GM12872 (cell line): ENCODE measurements around the gene HOXC12.

Experiments
- TF ChIP-seq, protein P1 (sequence below): IDR thresholded peaks from 3 replicates; pipeline ENCODE4 v1.5.1; 2011; ENCODE audit warnings: low read depth, mild to moderate bottlenecking, low read length, moderate library complexity; ENCODE audit not compliant: insufficient read depth

Gene HOXC12

DNA sequence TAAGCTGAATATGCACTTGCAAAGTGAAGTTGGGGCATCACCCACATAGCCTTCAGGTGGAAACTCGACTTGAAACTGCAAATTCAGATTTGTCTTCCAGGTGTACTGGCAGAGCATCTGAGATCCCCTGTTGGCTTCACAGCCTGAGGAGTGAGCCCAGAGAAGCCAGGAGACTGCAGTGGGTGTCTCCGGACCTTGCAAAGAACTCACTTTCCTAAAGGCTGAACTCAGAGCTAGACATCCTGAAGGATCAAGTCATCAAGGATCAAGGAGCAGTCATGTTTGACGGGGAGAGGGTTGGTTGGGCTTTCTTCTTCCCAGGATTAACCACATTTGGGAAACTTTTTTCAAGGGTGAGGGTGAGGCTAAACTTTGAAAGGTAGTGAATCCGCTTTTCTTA lies 25.2 kb upstream of the HOXC12 start:
- TF ChIP-seq, protein P1, sequence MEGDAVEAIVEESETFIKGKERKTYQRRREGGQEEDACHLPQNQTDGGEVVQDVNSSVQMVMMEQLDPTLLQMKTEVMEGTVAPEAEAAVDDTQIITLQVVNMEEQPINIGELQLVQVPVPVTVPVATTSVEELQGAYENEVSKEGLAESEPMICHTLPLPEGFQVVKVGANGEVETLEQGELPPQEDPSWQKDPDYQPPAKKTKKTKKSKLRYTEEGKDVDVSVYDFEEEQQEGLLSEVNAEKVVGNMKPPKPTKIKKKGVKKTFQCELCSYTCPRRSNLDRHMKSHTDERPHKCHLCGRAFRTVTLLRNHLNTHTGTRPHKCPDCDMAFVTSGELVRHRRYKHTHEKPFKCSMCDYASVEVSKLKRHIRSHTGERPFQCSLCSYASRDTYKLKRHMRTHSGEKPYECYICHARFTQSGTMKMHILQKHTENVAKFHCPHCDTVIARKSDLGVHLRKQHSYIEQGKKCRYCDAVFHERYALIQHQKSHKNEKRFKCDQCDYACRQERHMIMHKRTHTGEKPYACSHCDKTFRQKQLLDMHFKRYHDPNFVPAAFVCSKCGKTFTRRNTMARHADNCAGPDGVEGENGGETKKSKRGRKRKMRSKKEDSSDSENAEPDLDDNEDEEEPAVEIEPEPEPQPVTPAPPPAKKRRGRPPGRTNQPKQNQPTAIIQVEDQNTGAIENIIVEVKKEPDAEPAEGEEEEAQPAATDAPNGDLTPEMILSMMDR, result no peak

DNA sequence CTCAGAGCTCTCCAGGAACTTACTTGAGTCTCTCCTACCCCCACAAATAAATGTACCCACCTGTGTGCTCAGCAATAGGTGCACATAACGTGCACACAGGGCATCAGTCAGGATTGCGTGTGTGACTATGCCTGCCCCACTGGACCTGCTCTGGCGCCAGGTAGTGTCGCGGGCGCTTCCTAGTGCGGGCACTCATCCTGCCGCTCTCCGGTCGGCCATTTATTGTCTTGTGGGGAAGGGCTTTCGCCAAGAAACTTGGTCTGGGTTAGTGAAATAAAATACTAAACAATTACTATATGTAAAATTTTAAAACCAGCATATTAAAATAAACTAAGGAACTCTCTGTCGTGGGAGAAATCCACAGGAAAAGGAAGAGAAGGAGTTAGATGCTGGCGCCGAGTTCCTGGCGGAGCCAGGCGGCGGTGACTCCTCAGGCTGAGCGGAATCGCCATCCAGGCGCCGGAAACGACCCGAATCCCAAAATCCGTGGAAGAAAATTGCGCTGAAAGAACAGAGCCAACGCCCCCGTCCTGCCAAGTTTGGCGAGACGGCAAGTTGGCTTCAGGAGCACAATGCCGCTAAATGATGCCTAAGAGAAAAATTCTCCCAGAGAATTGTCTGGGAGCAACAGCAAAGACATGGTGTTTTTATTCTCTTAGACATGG lies 24.0 kb upstream of the HOXC12 start:
- TF ChIP-seq, protein P1, result no peak

DNA sequence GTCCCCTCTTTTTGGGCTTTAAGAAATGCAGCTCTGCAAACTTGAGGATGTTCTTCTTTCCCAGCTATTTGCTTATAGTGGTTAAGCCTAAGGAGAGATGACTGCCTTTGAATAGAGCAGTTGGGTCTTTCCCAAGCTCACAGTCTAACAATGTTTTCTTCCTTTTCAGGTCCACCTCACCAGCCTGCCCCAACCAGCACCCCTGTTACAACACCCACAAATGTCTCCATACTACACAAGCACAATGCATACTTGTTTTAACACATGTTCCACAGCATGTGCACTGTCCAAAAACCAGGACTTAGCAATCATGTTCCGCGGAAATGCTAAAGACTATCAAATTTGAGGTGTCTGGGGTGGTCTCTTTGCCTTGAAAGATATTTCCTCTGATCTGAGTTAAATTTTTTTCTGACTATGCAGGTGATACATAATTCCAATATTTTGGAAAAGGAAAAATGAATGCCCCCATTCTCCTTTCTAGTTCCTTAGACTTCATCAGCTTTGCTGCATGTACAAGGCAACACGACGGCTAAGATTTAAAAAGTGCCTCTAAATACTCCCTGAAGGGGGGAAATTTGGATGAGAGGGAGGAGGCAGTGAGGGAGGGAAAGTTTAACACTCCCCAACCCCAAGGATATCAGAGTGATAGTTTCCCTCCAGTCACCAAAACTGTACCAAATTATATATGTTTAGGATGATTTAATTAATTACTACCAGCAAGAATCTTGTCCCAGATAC lies 22.7 kb upstream of the HOXC12 start:
- TF ChIP-seq, protein P1, result no peak

DNA sequence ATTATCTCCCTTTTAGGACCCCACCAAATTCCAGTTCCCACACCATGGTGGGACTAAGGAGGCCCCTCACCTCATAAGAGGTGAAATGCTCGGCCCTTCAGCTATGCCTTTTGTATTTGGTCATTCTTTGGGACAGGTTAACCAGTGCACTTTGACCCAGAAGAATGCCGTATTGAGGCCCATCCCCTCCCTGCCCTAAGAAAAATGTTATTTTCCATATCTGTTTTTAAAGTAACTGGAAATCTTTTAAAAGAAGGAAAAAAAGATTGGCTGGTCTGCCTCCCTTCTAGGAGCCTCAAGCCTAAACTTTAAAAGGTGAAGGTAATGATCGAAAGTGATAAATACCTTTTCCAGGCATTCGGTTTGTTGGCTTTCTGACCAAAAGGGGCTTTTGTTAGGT lies 21.8 kb upstream of the HOXC12 start:
- TF ChIP-seq, protein P1, result no peak

DNA sequence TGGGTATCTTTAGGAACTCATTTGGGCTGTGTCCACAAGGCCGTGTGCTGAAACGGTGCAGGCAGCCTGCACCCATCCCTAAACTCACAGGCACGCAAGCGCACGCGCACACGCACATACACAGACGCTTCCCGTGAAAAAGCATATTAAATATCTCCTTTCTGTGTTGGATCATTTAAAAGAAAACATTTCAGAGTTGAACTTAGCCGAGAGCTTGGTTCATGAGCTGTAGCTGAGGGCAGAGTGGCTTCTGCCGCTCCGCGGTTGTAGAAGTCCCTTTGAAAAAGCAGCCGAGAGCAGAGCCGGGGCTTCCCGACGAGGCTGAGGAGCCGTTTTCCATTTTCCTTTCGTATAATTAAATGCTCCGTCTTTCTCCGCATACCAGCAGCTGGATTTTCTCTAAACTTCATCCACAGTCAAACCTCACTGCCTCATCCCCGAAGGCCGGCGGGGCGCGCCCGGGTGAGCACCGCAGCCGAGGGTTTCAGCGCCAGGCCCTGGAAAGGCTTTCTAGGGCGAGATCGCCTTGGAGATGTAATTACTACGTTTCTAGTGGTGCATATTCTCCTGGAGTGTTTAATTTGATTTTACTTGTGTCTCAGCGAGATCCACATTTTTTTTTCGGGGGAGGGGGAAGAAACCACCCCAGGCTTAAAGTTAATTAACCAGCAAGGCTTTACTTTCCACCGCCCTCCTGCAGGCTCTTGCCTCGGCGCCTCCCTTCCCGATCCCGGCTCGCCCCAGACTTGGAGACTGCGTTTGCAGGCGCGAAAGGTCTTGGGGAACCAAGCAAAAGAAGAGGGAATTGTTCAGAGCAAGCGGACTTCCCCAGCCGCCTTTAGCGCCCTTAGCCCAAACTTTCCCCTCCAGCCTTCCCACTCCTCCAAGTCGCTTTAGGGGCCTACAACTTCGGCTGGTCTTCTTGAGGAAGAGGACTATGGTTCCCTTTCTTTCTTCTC lies 19.0 kb upstream of the HOXC12 start:
- TF ChIP-seq, protein P1, result no peak

DNA sequence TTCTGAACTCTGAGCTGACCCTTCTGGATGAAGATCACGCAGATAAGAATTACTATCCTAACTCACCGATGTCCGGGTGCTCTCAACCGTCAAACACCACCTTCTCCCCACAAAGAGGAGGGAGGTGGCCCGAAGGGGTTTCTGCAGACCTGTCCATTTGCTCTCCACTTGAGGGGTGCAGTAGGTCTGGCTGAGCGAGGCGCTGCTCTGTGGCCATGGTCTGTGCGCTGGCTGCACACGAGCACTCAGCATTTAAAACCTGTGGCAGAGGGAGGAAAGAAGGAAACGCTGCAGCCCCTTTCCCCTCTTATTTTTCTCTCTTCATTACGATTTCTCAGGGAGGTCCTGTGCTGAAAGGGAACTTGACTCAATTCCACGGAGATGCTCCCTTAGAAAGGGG lies 17.6 kb upstream of the HOXC12 start:
- TF ChIP-seq, protein P1, result no peak

DNA sequence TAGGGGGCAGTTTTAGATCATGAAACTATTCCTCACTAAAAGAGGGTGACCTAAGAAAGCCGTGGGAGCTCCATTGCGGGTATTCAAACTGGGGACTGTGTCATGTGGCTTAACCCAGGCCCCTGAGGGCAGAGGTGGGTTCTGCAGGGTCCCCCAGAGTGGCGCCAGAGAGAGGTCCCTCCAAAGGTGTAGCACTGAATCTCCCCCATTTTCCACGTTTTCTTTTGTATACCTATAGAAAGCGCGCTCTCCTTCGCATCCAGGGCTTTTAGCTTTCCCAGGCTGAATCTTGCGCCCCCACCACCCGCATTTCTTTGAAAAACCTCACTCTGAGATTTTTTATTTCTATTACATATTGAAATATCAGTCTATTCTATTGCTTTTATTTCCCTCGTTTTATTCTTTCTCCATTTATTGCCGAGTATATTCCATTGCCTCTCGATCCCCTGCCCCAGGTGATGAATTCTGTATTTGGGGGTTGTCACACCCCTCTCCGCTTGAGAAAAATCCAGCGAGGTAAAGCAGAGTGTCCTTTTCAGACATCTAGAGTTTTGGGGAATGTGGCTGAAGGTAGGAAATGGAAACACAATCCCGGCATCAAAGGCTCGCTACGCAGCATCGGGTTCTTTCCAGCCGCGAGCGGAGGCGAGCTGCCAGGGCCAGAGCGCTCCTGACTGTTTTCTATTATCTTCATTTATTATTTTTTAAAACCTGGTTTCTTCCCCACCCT lies 16.9 kb upstream of the HOXC12 start:
- TF ChIP-seq, protein P1, result no peak
